ENCODE results near the gene TMEM43. TPM values are rescaled to one million over a fixed set of nuclear protein-coding genes. Genes with fewer than 3 reads are reported as not detected.

The TMEM43 gene
- total RNA-seq, 1 donor from 2014 or later, result 39.2 TPM

- H3K27ac Mint-ChIP-seq, result no peak overlapping the region
- DNase-seq (ENCODE audit: low spot score), result no peak
- peaks cover 22% of the 10 kb centered on the region for H3K9me3 Mint-ChIP-seq
- peaks cover 92% of the 10 kb centered on the region for H3K36me3 Mint-ChIP-seq (ENCODE audit: low read depth)
- H3K4me1 Mint-ChIP-seq (ENCODE audit: low read depth), result no peaks in the 10 kb centered on the region
- no peaks in the 10 kb centered on the region for H3K27me3 Mint-ChIP-seq (ENCODE audit: low read depth)
- H3K4me3 Mint-ChIP-seq (ENCODE audit: low read depth), result no peak overlapping the region
- intact Hi-C loops (cut with micrococcal nuclease), result no loop called here
Observed at GRCh38 chr3:14161282-14161681, 36.4 kb downstream of the TMEM43 start.

- no peak overlapping the region for H3K27ac Mint-ChIP-seq
- no peak for DNase-seq (ENCODE audit: low spot score)
- no peak overlapping the region for H3K4me3 Mint-ChIP-seq (ENCODE audit: low read depth)
- H3K27me3 Mint-ChIP-seq (ENCODE audit: low read depth), result no peaks in the 10 kb centered on the region
- no peaks in the 10 kb centered on the region for H3K4me1 Mint-ChIP-seq (ENCODE audit: low read depth)
- intact Hi-C loops (cut with micrococcal nuclease), result no loop called here
- H3K9me3 Mint-ChIP-seq, result peaks cover 22% of the 10 kb centered on the region
- peaks cover 92% of the 10 kb centered on the region for H3K36me3 Mint-ChIP-seq (ENCODE audit: low read depth)
Observed at GRCh38 chr3:14162178-14162577, 37.3 kb downstream of the TMEM43 start.

- Mint-ChIP-seq H3K9me3 (peaks cover 8% of the 10 kb centered on the region), H3K36me3 (ENCODE audit: low read depth) (peaks cover 86% of the 10 kb centered on the region), H3K27me3 (ENCODE audit: low read depth) (no peaks in the 10 kb centered on the region), H3K27ac (no peak overlapping the region), H3K4me1 (ENCODE audit: low read depth) (peaks cover 8% of the 10 kb centered on the region), H3K4me3 (ENCODE audit: low read depth) (no peak overlapping the region)
- intact Hi-C loops (cut with micrococcal nuclease), result no loop called here
- no peak for DNase-seq (ENCODE audit: low spot score)
Observed at GRCh38 chr3:14166877-14167603, 42.2 kb downstream of the TMEM43 start.

- H3K4me3 Mint-ChIP-seq (ENCODE audit: low read depth), result no peak overlapping the region
- DNase-seq (ENCODE audit: low spot score), result no peak
- intact Hi-C loops (cut with micrococcal nuclease), result no loop called here
- H3K27me3 Mint-ChIP-seq (ENCODE audit: low read depth), result no peaks in the 10 kb centered on the region
- no peaks in the 10 kb centered on the region for H3K9me3 Mint-ChIP-seq
- peaks cover 76% of the 10 kb centered on the region for H3K36me3 Mint-ChIP-seq (ENCODE audit: low read depth)
- H3K4me1 Mint-ChIP-seq (ENCODE audit: low read depth), result peaks cover 11% of the 10 kb centered on the region
- H3K27ac Mint-ChIP-seq, result no peak overlapping the region
Observed at GRCh38 chr3:14169435-14169834, 44.6 kb downstream of the TMEM43 start.

GRCh38 chr3:14169871-14170270 is 45.0 kb downstream of the TMEM43 start:
- no peak for DNase-seq (ENCODE audit: low spot score)
- Mint-ChIP-seq H3K27ac (no peak overlapping the region), H3K4me3 (ENCODE audit: low read depth) (no peak overlapping the region), H3K4me1 (ENCODE audit: low read depth) (peaks cover 13% of the 10 kb centered on the region), H3K27me3 (ENCODE audit: low read depth) (no peaks in the 10 kb centered on the region), H3K9me3 (no peaks in the 10 kb centered on the region), H3K36me3 (ENCODE audit: low read depth) (peaks cover 72% of the 10 kb centered on the region)
- intact Hi-C loops (cut with micrococcal nuclease), result loop anchor here (10.0 kb wide), 1 partner anchor 755 kb away; no protein-coding TSS in a partner anchor

GRCh38 chr3:14170531-14171159 is 45.8 kb downstream of the TMEM43 start:
- Mint-ChIP-seq H3K27me3 (ENCODE audit: low read depth) (no peaks in the 10 kb centered on the region), H3K27ac (peak overlapping the region; percentile 18), H3K36me3 (ENCODE audit: low read depth) (peaks cover 67% of the 10 kb centered on the region)

GRCh38 chr3:14172496-14172895 is 47.6 kb downstream of the TMEM43 start:
- DNase-seq (ENCODE audit: low spot score), result no peak
- intact Hi-C loops (cut with micrococcal nuclease), result loop anchor here (10.0 kb wide), 1 partner anchor 758 kb away; no protein-coding TSS in a partner anchor
- no peaks in the 10 kb centered on the region for H3K27me3 Mint-ChIP-seq (ENCODE audit: low read depth)
- H3K9me3 Mint-ChIP-seq, result no peaks in the 10 kb centered on the region
- no peak overlapping the region for H3K4me3 Mint-ChIP-seq (ENCODE audit: low read depth)
- no peak overlapping the region for H3K27ac Mint-ChIP-seq
- H3K36me3 Mint-ChIP-seq (ENCODE audit: low read depth), result peaks cover 49% of the 10 kb centered on the region
- H3K4me1 Mint-ChIP-seq (ENCODE audit: low read depth), result peaks cover 35% of the 10 kb centered on the region

More at GRCh38 chr3:14170531-14171159, 45.8 kb downstream of the TMEM43 start:
- H3K9me3 Mint-ChIP-seq, result no peaks in the 10 kb centered on the region
- H3K4me3 Mint-ChIP-seq (ENCODE audit: low read depth), result no peak overlapping the region
- intact Hi-C loops (cut with micrococcal nuclease), result loop anchor here (10.0 kb wide), 1 partner anchor 756 kb away; no protein-coding TSS in a partner anchor
- DNase-seq (ENCODE audit: low spot score), result no peak
- H3K4me1 Mint-ChIP-seq (ENCODE audit: low read depth), result peaks cover 21% of the 10 kb centered on the region

- no peak for DNase-seq (ENCODE audit: low spot score)
- Mint-ChIP-seq H3K36me3 (ENCODE audit: low read depth) (peaks cover 43% of the 10 kb centered on the region), H3K4me3 (ENCODE audit: low read depth) (no peak overlapping the region), H3K27me3 (ENCODE audit: low read depth) (no peaks in the 10 kb centered on the region), H3K4me1 (ENCODE audit: low read depth) (peaks cover 45% of the 10 kb centered on the region), H3K27ac (no peak overlapping the region), H3K9me3 (no peaks in the 10 kb centered on the region)
- intact Hi-C loops (cut with micrococcal nuclease), result loop anchor here (10.0 kb wide), 1 partner anchor 760 kb away; no protein-coding TSS in a partner anchor
Observed at GRCh38 chr3:14174483-14174882, 49.6 kb downstream of the TMEM43 start.

- H3K27me3 Mint-ChIP-seq (ENCODE audit: low read depth), result no peaks in the 10 kb centered on the region
- H3K4me3 Mint-ChIP-seq (ENCODE audit: low read depth), result peak overlapping the region; percentile 22
- peak; percentile 63 for DNase-seq (ENCODE audit: low spot score)
- intact Hi-C loops (cut with micrococcal nuclease), result loop anchor here (5.0 to 10.0 kb wide), 2 partner anchors 227 to 761 kb away; partner anchors contain the start of gene SLC6A6
- H3K27ac Mint-ChIP-seq, result peak overlapping the region; percentile 52
- H3K9me3 Mint-ChIP-seq, result no peaks in the 10 kb centered on the region
- H3K36me3 Mint-ChIP-seq (ENCODE audit: low read depth), result peaks cover 34% of the 10 kb centered on the region
- peaks cover 46% of the 10 kb centered on the region for H3K4me1 Mint-ChIP-seq (ENCODE audit: low read depth)
Observed at GRCh38 chr3:14175383-14176037, 50.7 kb downstream of the TMEM43 start.

- Mint-ChIP-seq H3K27ac (peak overlapping the region; percentile 81), H3K4me1 (ENCODE audit: low read depth) (peaks cover 52% of the 10 kb centered on the region), H3K4me3 (ENCODE audit: low read depth) (peak overlapping the region; percentile 89), H3K36me3 (ENCODE audit: low read depth) (peaks cover 30% of the 10 kb centered on the region), H3K27me3 (ENCODE audit: low read depth) (no peaks in the 10 kb centered on the region), H3K9me3 (no peaks in the 10 kb centered on the region)
- no peak for DNase-seq (ENCODE audit: low spot score)
- intact Hi-C loops (cut with micrococcal nuclease), result loop anchor here (1.0 to 10.0 kb wide), 9 partner anchors 33 to 770 kb away; partner anchors contain the start of genes CCDC174, CHCHD4, NR2C2 and SLC6A6
Observed at GRCh38 chr3:14177580-14178246, 52.9 kb downstream of the TMEM43 start.

- DNase-seq (ENCODE audit: low spot score), result peak; percentile 97
- peak within 1 kb of the TSS; percentile 89 for H3K4me3 Mint-ChIP-seq (ENCODE audit: low read depth)
- no peaks in the 10 kb centered on the region for H3K27me3 Mint-ChIP-seq (ENCODE audit: low read depth)
- peaks cover 30% of the 10 kb centered on the region for H3K36me3 Mint-ChIP-seq (ENCODE audit: low read depth)
- H3K27ac Mint-ChIP-seq, result peak within 1 kb of the TSS; percentile 99
- H3K4me1 Mint-ChIP-seq (ENCODE audit: low read depth), result peaks cover 55% of the 10 kb centered on the region
- intact Hi-C loops (cut with micrococcal nuclease), result loop anchor here (1.0 to 10.0 kb wide), 9 partner anchors 34 to 769 kb away; partner anchors contain the start of genes CCDC174, CHCHD4, NR2C2 and SLC6A6
- H3K9me3 Mint-ChIP-seq, result no peaks in the 10 kb centered on the region
Observed at GRCh38 chr3:14178247-14179113, 53.6 kb downstream of the TMEM43 start, which contains the start of the genes LSM3 and XPC. Gene LSM3 (plus strand): TSS chr3:14178817. CDS start chr3:14178861, 44 bp downstream. Gene XPC (minus strand): TSS chr3:14178601. CDS start chr3:14178568, 33 bp downstream.
